ENCODE data around the gene IL9R. TPM values are rescaled to one million over a fixed set of nuclear protein-coding genes. Genes with fewer than 3 reads are reported as not detected.
A peak's percentile ranks its signal among the peaks of the same experiment; 100 is the strongest.

The IL9R gene
- total RNA-seq, 4 donors from 2014 or later = 0.42 TPM; not detected in 3

GRCh38 chrX:156001001-156001666 is 3.6 kb downstream of the IL9R start:
- DNase-seq (ENCODE audit: extremely low spot score) = peak; percentile 84
- intact Hi-C loops (cut with DNase I) = no loop called here
- Histone ChIP-seq H3K36me3 (no peaks in the 10 kb centered on the region), H3K27me3 (no peaks in the 10 kb centered on the region), H3K4me3 (no peak overlapping the region), H3K9me3 (no peaks in the 10 kb centered on the region), H3K4me1 (no peaks in the 10 kb centered on the region), H3K27ac (replicated peaks in 1 of 4) (no peak overlapping the region)
- no peak for TF ChIP-seq POLR2AphosphoS5 (IDR thresholded peaks at IDR 0.05)
- TF ChIP-seq, protein P1, sequence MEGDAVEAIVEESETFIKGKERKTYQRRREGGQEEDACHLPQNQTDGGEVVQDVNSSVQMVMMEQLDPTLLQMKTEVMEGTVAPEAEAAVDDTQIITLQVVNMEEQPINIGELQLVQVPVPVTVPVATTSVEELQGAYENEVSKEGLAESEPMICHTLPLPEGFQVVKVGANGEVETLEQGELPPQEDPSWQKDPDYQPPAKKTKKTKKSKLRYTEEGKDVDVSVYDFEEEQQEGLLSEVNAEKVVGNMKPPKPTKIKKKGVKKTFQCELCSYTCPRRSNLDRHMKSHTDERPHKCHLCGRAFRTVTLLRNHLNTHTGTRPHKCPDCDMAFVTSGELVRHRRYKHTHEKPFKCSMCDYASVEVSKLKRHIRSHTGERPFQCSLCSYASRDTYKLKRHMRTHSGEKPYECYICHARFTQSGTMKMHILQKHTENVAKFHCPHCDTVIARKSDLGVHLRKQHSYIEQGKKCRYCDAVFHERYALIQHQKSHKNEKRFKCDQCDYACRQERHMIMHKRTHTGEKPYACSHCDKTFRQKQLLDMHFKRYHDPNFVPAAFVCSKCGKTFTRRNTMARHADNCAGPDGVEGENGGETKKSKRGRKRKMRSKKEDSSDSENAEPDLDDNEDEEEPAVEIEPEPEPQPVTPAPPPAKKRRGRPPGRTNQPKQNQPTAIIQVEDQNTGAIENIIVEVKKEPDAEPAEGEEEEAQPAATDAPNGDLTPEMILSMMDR (IDR thresholded peaks at IDR 0.05) = no peak
- 74% methylated on average over 8 of the region's 12 CpGs for WGBS

- no peak for TF ChIP-seq EP300 (IDR thresholded peaks at IDR 0.05)
- TF ChIP-seq, protein P1 (IDR thresholded peaks at IDR 0.05) = no peak
- TF ChIP-seq POLR2A (IDR thresholded peaks at IDR 0.05; ENCODE audit: low read depth) = no peak
- TF ChIP-seq POLR2AphosphoS5 (IDR thresholded peaks at IDR 0.05) = no peak
- Histone ChIP-seq H3K36me3 (no peaks in the 10 kb centered on the region), H3K9me3 (no peaks in the 10 kb centered on the region), H3K27me3 (no peaks in the 10 kb centered on the region), H3K4me3 (no peak overlapping the region), H3K27ac (replicated peaks in 1 of 4) (no peak overlapping the region), H3K4me1 (no peaks in the 10 kb centered on the region)
- 63% methylated on average over 5 of the region's 6 CpGs for WGBS
- intact Hi-C loops (cut with DNase I) = no loop called here
- DNase-seq (ENCODE audit: extremely low spot score) = peak; percentile 88
Observed at GRCh38 chrX:156001667-156002021, 4.1 kb downstream of the IL9R start.

- H3K27ac ChIP-seq (replicated peaks in 1 of 4) = no peak overlapping the region
- no peaks in the 10 kb centered on the region for H3K36me3 ChIP-seq
- H3K9me3 ChIP-seq = no peaks in the 10 kb centered on the region
- H3K27me3 ChIP-seq = no peaks in the 10 kb centered on the region
- no peaks in the 10 kb centered on the region for H3K4me1 ChIP-seq
- TF ChIP-seq, protein P1 (IDR thresholded peaks at IDR 0.05) = no peak
- no peak for TF ChIP-seq POLR2A (IDR thresholded peaks at IDR 0.05; ENCODE audit: low read depth)
- TF ChIP-seq POLR2AphosphoS5 (IDR thresholded peaks at IDR 0.05) = no peak
- TF ChIP-seq EP300 (IDR thresholded peaks at IDR 0.05) = no peak
- intact Hi-C loops (cut with DNase I) = no loop called here
- DNase-seq (ENCODE audit: extremely low spot score) = peak; percentile 87
- H3K4me3 ChIP-seq = no peak overlapping the region
- WGBS = 87% methylated on average over 3 of the region's 3 CpGs
Observed at GRCh38 chrX:156002507-156002906, 5.0 kb downstream of the IL9R start.

DNA sequence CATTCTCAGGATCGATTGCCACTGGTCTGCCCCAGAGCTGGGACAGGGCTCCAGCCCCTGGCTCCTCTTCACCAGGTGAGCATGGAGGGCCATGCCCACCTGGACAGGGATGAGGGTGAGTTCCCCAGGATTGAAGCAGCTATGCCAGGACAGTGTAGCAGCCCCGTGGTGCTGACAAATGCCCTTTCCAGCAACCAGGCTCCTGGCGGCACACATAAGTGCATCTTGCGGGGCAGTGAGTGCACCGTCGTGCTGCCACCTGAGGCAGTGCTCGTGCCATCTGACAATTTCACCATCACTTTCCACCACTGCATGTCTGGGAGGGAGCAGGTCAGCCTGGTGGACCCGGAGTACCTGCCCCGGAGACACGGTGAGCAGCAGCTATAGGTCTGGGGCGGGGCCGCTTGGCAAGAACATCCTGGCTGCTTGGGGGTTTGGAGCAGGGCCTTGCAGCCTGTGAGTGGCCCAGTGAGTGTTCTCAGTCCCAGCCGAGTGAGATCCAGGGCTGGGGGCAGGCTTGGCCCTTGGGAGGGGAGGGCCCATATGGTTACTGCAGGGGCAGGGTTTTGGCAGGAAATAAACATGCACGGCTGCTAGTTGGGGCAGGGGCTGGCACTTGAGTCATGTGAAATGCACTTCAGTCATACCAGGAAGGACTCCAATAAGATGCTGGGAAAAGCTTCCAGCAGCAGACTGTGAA is 6.1 kb downstream of the IL9R start:
- Histone ChIP-seq H3K4me1 (no peaks in the 10 kb centered on the region), H3K4me3 (no peak overlapping the region), H3K36me3 (no peaks in the 10 kb centered on the region), H3K27me3 (no peaks in the 10 kb centered on the region), H3K9me3 (no peaks in the 10 kb centered on the region), H3K27ac (replicated peaks in 1 of 4) (no peak overlapping the region)
- TF ChIP-seq EP300 (IDR thresholded peaks at IDR 0.05) (no peak), POLR2AphosphoS5 (IDR thresholded peaks at IDR 0.05) (no peak), POLR2A (IDR thresholded peaks at IDR 0.05; ENCODE audit: low read depth) (no peak)
- TF ChIP-seq, protein P1 (IDR thresholded peaks at IDR 0.05) = no peak
- peak; percentile 87 for DNase-seq (ENCODE audit: extremely low spot score)
- intact Hi-C loops (cut with DNase I) = no loop called here
- 84% methylated on average over 11 of the region's 14 CpGs for WGBS
